ENCODE data around the gene DHX58. TPM values are rescaled to one million over a fixed set of nuclear protein-coding genes. Genes with fewer than 3 reads are reported as not detected.
A peak's percentile ranks its signal among the peaks of the same experiment; 100 is the strongest.

Gene DHX58
- total RNA-seq (1 to 10 TPM; 2.0 to 4.2 (median 3.1) TPM), polyA plus RNA-seq (1 to 10 TPM; 1.3 to 2.8 (median 2.0) TPM)
- long read RNA-seq, donor 1, partial matches to known transcripts, result 0 of 2 reads
- long read RNA-seq, donor 1, other reads (novel, unspliced or antisense), result 2 of 2 reads
- long read RNA-seq, donor 2, partial matches to known transcripts, result 3 of 5 reads
- long read RNA-seq, donor 2, other reads (novel, unspliced or antisense), result 0 of 5 reads

- Histone ChIP-seq H3K4me3 (peak within 1 kb of the TSS; percentile 73), H3K27me3 (ENCODE audit: insufficient read depth in 3 of 3, low read length in 2 of 3) (no peaks in the 10 kb centered on the region), H3K27ac (peak within 1 kb of the TSS; percentile 85), H3K9me3 (no peaks in the 10 kb centered on the region), H3K4me1 (peaks cover 21% of the 10 kb centered on the region), H3K36me3 (ENCODE audit: insufficient read depth in 1 of 2, low read depth in 1 of 2) (peaks cover 0 to 46% of the 10 kb centered on the region in 2 donors)
- DNase-seq, result peak; percentile 63 to 81
- TF ChIP-seq CTCF (IDR thresholded peaks at IDR 0.05), result no peak
- WGBS, 3 donors, result 0 to 7% (median 0%) methylated on average over 10 of the region's 10 CpGs
- ATAC-seq, result peak; percentile 53 to 85 (median 73)
- intact Hi-C loops (cut with DNase I), result loop anchor here in 1 of 2 donors (10.0 kb wide), 1 partner anchor 292 kb away; no protein-coding TSS in a partner anchor
Observed at GRCh38 chr17:42112552-42113176, at the start of gene DHX58. TSS of gene DHX58 (minus strand) at chr17:42112714. CDS start at chr17:42111892, 822 bp downstream.

- ATAC-seq (no peak), DNase-seq (no peak)
- no peaks in the 10 kb centered on the region for H3K9me3 ChIP-seq
- intact Hi-C loops (cut with DNase I), result no loop called here
- WGBS, 3 donors, result 88 to 93% (median 91%) methylated on average over 7 of the region's 7 CpGs
- no peaks in the 10 kb centered on the region for H3K27me3 ChIP-seq (ENCODE audit: insufficient read depth in 3 of 3, low read length in 2 of 3)
- H3K36me3 ChIP-seq (ENCODE audit: insufficient read depth in 1 of 2, low read depth in 1 of 2), result no peaks in the 10 kb centered on the region
- H3K4me3 ChIP-seq, result no peak overlapping the region
- H3K4me1 ChIP-seq, result no peaks in the 10 kb centered on the region
- no peak overlapping the region for H3K27ac ChIP-seq
- TF ChIP-seq CTCF (IDR thresholded peaks at IDR 0.05), result no peak
Observed at GRCh38 chr17:42160531-42160910, 48.0 kb upstream of the DHX58 start.

- H3K27ac ChIP-seq, result no peak overlapping the region
- TF ChIP-seq CTCF (IDR thresholded peaks at IDR 0.05), result no peak
- DNase-seq (no peak), ATAC-seq (no peak)
- no peaks in the 10 kb centered on the region for H3K27me3 ChIP-seq (ENCODE audit: insufficient read depth in 3 of 3, low read length in 2 of 3)
- intact Hi-C loops (cut with DNase I), result no loop called here
- H3K4me3 ChIP-seq, result no peak overlapping the region
- 62 to 66% (median 63%) methylated on average over 14 of the region's 14 CpGs for WGBS, 3 donors
- no peaks in the 10 kb centered on the region for H3K4me1 ChIP-seq
- H3K36me3 ChIP-seq (ENCODE audit: insufficient read depth in 1 of 2, low read depth in 1 of 2), result no peaks in the 10 kb centered on the region
- no peaks in the 10 kb centered on the region for H3K9me3 ChIP-seq
Observed at GRCh38 chr17:42159796-42160530, 47.4 kb upstream of the DHX58 start.

- peak overlapping the region; percentile 97 for H3K27ac ChIP-seq
- peaks cover 3 to 8% of the 10 kb centered on the region in 2 donors for H3K36me3 ChIP-seq (ENCODE audit: insufficient read depth in 1 of 2, low read depth in 1 of 2)
- H3K4me3 ChIP-seq, result peak overlapping the region; percentile 100
- H3K27me3 ChIP-seq (ENCODE audit: insufficient read depth in 3 of 3, low read length in 2 of 3), result no peaks in the 10 kb centered on the region
- H3K9me3 ChIP-seq, result no peaks in the 10 kb centered on the region
- H3K4me1 ChIP-seq, result peaks cover 26% of the 10 kb centered on the region
- ATAC-seq, result no peak
- no peak for DNase-seq
- intact Hi-C loops (cut with DNase I), result loop anchor here in 1 of 2 donors (1.0 kb wide), 1 partner anchor 188 kb away; no protein-coding TSS in a partner anchor
- no peak for TF ChIP-seq CTCF (IDR thresholded peaks at IDR 0.05)
- 38 to 40% (median 39%) methylated on average over 17 of the region's 17 CpGs for WGBS, 3 donors
Observed at GRCh38 chr17:42155614-42156045, 43.1 kb upstream of the DHX58 start.
